Fibroblast of villous mesenchyme (primary cell): ENCODE results near the gene SIAE. TPM values are rescaled to one million over a fixed set of nuclear protein-coding genes. Genes with fewer than 3 reads are reported as not detected.

Source experiments
- DNase-seq: peaks from one replicate; pipeline ENCODE4 v3.0.0-alpha.2; 2010; ENCODE audit warnings: low read depth
- H3K4me3 ChIP-seq: 2 replicates; pipeline ENCODE4 v1.5.1; 2011; ENCODE audit warnings: low read depth, mild to moderate bottlenecking, low read length
- total RNA-seq: library from RNA; depleted of rRNA; stranded (reverse); fragments of >200 nt; gene quantifications from 2 replicates; pipeline ENCODE4 v1.2.3, GENCODE V29; 2012
- TF ChIP-seq, protein P1 (sequence below): IDR thresholded peaks from 2 replicates; pipeline ENCODE4 v1.5.1; 2012; ENCODE audit warnings: low read depth, mild to moderate bottlenecking, low read length; ENCODE audit not compliant: insufficient read depth

Gene SIAE, protein sequence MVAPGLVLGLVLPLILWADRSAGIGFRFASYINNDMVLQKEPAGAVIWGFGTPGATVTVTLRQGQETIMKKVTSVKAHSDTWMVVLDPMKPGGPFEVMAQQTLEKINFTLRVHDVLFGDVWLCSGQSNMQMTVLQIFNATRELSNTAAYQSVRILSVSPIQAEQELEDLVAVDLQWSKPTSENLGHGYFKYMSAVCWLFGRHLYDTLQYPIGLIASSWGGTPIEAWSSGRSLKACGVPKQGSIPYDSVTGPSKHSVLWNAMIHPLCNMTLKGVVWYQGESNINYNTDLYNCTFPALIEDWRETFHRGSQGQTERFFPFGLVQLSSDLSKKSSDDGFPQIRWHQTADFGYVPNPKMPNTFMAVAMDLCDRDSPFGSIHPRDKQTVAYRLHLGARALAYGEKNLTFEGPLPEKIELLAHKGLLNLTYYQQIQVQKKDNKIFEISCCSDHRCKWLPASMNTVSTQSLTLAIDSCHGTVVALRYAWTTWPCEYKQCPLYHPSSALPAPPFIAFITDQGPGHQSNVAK
- 6.4 and 9.5 TPM in 2 replicates for total RNA-seq

DNA sequence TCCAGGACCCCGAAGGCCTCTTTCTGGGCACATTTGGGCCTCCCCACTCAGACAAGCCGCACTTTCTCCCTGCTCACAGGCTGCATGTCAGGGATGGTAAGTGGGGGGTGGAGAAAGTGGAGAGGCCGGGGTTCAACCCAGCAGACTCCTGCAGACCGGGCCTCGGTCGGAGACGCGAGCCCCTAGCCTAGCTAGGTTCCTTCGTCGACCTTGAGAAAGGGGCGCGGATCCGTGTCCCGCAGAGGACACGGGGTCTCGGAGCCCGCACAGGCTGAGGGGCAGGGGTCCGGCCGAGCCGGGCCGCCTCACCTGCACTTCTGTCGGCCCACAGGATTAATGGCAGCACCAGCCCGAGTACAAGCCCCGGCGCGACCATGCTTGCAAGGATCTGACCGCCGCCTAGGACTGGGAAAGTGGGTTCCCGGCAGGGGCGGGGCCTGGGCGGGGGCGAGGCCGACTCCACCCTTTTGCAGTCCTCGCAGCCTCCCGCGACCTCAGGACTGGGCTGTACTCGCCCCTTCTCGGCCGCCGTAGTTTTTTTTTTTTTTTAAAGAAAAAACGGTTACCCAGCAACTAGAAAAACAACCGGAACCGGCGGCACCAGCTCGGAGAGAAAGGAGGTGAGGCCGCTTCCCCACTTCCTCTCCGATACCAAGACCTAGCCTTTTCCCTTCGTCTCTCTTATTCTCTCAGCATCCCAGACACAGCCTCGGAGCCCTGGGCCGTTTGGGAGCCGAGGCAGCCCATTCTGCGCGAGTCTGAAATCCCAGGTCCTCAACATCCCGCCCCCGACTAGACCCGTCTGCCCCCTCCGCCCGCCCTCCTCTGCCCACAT, at the start of gene SIAE, which contains the start of gene SPA17:
Gene SIAE, minus strand, starts transcription at position 407 of the 835 bp plus-strand sequence. Its CDS starts 31 bp downstream, at position 376.
Gene SPA17, plus strand, starts transcription at position 572 of the 835 bp plus-strand sequence. CDS start 1,361 bp downstream, outside the sequence.
- TF ChIP-seq, protein P1, sequence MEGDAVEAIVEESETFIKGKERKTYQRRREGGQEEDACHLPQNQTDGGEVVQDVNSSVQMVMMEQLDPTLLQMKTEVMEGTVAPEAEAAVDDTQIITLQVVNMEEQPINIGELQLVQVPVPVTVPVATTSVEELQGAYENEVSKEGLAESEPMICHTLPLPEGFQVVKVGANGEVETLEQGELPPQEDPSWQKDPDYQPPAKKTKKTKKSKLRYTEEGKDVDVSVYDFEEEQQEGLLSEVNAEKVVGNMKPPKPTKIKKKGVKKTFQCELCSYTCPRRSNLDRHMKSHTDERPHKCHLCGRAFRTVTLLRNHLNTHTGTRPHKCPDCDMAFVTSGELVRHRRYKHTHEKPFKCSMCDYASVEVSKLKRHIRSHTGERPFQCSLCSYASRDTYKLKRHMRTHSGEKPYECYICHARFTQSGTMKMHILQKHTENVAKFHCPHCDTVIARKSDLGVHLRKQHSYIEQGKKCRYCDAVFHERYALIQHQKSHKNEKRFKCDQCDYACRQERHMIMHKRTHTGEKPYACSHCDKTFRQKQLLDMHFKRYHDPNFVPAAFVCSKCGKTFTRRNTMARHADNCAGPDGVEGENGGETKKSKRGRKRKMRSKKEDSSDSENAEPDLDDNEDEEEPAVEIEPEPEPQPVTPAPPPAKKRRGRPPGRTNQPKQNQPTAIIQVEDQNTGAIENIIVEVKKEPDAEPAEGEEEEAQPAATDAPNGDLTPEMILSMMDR = no peak
- DNase-seq = peak; percentile 99
- H3K4me3 ChIP-seq = peak within 1 kb of the TSS; percentile 76

DNA sequence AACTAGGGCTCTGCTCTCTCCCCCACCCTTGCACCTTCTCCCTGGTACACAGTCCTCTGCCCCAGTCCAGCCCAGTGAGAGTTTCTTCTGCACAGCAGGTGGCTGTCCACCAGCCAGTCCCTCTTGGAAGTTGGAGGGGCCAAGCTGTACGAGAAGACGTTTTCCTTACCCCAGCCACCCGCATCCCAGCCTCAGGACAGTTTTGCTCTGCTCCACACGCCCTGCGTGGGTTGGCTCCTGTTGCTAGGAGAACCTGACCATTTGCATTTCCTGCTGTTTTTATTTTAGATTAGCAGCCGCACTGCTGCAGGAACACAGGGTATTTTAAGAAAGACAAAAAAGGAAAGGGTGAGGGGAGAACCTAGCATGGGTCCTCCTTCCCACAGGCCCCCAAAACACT, 48.6 kb upstream of the SIAE start:
- TF ChIP-seq, protein P1 = no peak
- DNase-seq = no peak
- no peak overlapping the region for H3K4me3 ChIP-seq

DNA sequence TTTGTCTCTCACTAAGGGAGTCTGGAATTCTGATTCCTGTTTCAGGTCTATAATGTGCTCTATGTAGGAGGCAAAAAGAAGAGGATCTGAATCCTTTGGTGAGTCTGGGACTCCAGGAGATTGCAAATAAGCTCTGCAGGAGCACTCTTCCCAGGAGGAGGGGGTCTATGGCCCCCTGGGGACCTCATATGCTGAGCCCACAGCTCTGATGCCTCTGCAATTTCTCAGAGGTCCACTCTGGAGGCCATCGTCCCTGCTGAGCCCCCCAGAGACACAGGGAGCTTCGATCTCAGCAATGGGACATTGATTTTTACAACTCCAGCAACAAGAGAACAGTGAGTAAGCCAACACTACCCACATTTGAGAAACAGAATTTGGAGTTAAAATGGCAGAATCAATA, 46.0 kb upstream of the SIAE start:
- no peak overlapping the region for H3K4me3 ChIP-seq
- TF ChIP-seq, protein P1 = no peak
- DNase-seq = no peak

DNA sequence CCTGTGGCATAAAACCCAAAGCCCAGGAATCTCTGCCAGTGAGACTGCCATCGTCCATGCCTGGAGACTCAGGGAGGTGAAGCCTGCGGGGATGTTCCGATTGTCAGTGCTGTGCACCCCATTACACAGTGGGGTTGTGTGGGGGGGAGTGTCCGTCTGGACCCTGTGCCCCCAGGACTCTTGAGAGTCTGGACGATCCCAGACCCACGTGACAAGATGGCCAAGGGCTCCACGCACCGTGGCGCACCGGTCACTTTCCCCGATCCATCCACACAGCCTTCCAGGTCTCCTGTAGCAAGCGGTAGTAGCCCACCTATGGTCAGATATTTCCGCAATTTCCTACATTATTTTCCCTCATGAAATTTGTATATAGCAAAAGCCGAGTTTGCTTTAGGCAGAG, 45.3 kb upstream of the SIAE start:
- TF ChIP-seq, protein P1 = no peak
- H3K4me3 ChIP-seq = no peak overlapping the region
- DNase-seq = no peak

DNA sequence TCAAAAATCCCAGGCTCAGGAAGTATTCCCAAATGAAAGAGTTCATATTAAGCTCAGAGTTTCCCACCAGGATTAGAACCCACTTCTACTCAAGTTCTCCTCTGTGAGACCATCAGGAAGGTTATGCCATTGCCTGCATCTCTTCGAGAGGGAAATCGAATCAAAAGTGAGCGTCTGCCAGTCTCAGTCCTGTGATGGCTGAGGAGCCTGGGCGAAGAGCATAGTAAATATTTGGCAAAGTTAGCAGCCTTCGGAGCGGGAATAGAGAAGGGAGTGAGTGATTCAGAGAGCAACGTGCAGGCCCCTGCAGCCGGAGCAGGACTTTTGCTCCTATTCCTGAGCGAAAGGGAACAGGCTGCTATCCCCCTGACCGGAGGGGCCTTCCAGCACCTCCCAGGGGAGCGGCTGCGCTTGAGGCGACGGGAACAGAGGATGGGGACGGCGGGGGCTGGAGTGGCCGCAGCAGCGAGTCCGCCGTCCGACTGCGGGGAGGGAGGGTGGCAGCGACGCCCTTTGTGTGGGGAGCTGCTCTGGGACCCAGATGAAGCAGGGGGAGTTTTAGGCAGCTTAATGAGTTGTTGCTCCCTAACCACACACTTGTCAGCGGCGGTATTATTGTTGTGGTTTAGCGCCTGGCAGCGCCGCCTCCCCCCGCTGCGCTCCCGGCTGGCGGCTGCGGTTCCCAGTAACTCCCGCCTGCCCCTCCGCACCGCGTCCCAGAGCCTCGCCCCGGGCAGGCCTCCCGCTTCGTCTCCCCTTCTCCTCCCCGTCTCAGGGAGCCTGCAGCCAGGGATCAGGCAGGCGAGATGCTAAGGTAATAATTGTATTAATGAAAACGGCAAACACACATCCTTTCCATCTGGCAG, 44.5 kb upstream of the SIAE start:
- DNase-seq = no peak
- TF ChIP-seq, protein P1 = no peak
- H3K4me3 ChIP-seq = peak overlapping the region; percentile 47

DNA sequence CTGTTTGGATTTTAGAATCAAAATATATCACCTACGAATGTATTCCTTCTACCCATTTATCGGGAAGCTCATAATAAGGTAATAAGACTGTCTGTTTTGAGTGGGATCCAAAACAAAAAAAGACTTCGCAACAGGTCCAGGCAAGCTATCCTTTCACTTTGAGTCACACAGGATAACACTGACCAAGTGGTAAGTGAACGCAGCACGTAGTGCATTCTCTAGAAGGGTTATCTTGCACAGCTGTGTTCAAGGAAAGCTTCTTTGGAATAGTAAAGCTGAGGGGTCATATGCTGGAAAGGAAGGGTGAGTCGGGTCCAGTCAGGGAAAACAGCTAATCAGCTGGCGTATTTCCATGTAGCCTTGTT, 43.9 kb upstream of the SIAE start:
- H3K4me3 ChIP-seq = peak overlapping the region; percentile 47
- TF ChIP-seq, protein P1 = no peak
- no peak for DNase-seq
